ENCODE measurements around the gene TLR8. TPM values are rescaled to one million over a fixed set of nuclear protein-coding genes. Genes with fewer than 3 reads are reported as not detected.

TLR8 gene
- total and polyA plus RNA-seq, 11 donors: 0.04 to 9.7 (median 0.52) TPM

DNA sequence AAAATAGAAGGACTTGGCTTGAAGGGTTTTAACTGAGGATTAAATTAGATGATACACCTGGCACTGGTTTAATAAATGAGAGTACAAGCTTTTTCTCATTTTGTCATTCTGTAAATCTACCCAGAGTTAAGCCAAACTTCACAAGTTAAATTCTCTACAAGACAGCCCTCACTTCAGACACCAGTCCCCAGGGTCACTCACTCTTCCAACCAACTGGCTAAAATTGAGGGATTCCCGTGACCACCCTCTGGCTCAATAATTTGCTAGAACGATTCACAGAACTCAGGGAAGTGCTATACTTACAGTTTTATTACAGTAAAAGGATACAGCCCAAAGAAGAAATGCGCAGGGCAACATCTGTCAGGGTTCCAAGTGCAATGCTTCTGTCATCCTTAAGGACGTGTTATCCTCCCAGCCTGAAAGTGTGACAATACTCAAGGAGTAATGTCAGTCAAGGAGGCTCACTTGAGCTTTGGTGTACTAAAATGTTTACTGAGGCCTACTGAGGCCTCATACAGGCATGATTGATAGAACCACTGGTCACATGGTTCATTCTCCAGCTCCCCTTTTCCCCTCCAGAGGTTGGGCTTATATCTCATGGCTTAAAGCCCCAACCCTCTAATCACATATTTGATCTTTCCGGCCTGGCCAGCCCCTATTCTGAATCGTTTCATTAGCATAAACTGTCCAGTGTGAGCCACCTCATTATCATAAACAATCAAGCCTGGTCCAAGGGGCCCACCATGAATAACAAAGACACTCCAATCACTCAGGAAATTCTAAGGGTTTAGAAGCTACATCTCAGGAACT is 58.9 kb downstream of the TLR8 start:
- Histone ChIP-seq H3K36me3 (no peaks in the 10 kb centered on the region), H3K27me3 (peaks cover 0 to 11% (median 0%) of the 10 kb centered on the region in 9 donors), H3K9me3 (no peaks in the 10 kb centered on the region), H3K27ac (no peak overlapping the region), H3K4me1 (peaks cover 0 to 35% (median 0%) of the 10 kb centered on the region in 12 donors), H3K4me3 (no peak overlapping the region)
- TF ChIP-seq, protein P1, sequence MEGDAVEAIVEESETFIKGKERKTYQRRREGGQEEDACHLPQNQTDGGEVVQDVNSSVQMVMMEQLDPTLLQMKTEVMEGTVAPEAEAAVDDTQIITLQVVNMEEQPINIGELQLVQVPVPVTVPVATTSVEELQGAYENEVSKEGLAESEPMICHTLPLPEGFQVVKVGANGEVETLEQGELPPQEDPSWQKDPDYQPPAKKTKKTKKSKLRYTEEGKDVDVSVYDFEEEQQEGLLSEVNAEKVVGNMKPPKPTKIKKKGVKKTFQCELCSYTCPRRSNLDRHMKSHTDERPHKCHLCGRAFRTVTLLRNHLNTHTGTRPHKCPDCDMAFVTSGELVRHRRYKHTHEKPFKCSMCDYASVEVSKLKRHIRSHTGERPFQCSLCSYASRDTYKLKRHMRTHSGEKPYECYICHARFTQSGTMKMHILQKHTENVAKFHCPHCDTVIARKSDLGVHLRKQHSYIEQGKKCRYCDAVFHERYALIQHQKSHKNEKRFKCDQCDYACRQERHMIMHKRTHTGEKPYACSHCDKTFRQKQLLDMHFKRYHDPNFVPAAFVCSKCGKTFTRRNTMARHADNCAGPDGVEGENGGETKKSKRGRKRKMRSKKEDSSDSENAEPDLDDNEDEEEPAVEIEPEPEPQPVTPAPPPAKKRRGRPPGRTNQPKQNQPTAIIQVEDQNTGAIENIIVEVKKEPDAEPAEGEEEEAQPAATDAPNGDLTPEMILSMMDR (IDR thresholded peaks at IDR 0.05): no peak
- no peak for TF ChIP-seq POLR2A (IDR thresholded peaks at IDR 0.05)
- intact Hi-C loops (cut with DNase I): no loop called here
- DNase-seq: no peak
- no peak for ATAC-seq
- WGBS, 4 donors: 78 to 85% (median 81%) methylated on average over 6 of the region's 6 CpGs

- Histone ChIP-seq H3K4me1 (peaks cover 0 to 35% (median 1%) of the 10 kb centered on the region in 12 donors), H3K27me3 (peaks cover 0 to 11% (median 0%) of the 10 kb centered on the region in 9 donors), H3K36me3 (no peaks in the 10 kb centered on the region), H3K9me3 (no peaks in the 10 kb centered on the region), H3K27ac (no peak overlapping the region), H3K4me3 (no peak overlapping the region)
- TF ChIP-seq, protein P1 (IDR thresholded peaks at IDR 0.05): no peak
- TF ChIP-seq POLR2A (IDR thresholded peaks at IDR 0.05): no peak
- 62 to 91% (median 78%) methylated on average over 1 of the region's 1 CpG for WGBS, 4 donors
- DNase-seq (no peak), ATAC-seq (no peak)
- intact Hi-C loops (cut with DNase I): no loop called here
Observed at GRCh38 chrX:12966151-12966550, 59.7 kb downstream of the TLR8 start.

GRCh38 chrX:12967711-12968465 is 61.5 kb downstream of the TLR8 start:
- H3K27ac ChIP-seq: peak overlapping the region in 1 of 12 donors; percentile 71
- intact Hi-C loops (cut with DNase I): no loop called here
- H3K4me1 ChIP-seq: peaks cover 0 to 40% (median 7%) of the 10 kb centered on the region in 12 donors
- ATAC-seq (no peak), DNase-seq (no peak)
- H3K27me3 ChIP-seq: peaks cover 0 to 11% (median 0%) of the 10 kb centered on the region in 9 donors
- no peaks in the 10 kb centered on the region for H3K9me3 ChIP-seq
- peak overlapping the region in 1 of 12 donors; percentile 5 for H3K4me3 ChIP-seq
- TF ChIP-seq POLR2A (IDR thresholded peaks at IDR 0.05): no peak
- TF ChIP-seq, protein P1 (IDR thresholded peaks at IDR 0.05): no peak
- WGBS, 4 donors: 78 to 86% (median 80%) methylated on average over 14 to 15 of the region's 15 CpGs
- H3K36me3 ChIP-seq: no peaks in the 10 kb centered on the region

Measured in heart left ventricle (tissue), 16 donors.